ENCODE results near the gene DAPK2. TPM values are rescaled to one million over a fixed set of nuclear protein-coding genes. Genes with fewer than 3 reads are reported as not detected.
A peak's percentile ranks its signal among the peaks of the same experiment; 100 is the strongest.

The DAPK2 gene
- total and polyA plus RNA-seq, 8 donors = 18.3 to 59.3 (median 24.2) TPM

DNA sequence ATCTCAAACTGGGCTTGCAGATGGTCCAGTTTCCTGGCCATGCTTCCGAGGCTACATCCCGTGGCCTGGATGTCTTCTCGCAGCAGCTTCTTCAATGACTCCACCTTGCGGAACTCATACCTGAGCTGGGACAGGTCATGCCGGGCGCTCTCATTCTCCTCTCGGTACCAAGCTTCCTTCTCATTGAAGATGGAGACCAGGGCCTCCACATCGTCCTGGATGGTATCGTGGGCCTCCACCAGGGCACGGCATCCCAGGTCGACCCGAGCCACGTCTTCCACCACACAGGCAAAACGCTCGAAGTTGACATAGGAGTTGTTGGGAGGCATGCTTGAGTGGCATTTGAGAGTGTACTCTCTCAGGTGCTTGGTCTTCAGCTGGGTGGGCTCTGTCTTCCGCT, 123.4 kb downstream of the DAPK2 start:
- no peaks in the 10 kb centered on the region for H3K4me1 ChIP-seq
- H3K36me3 ChIP-seq = peaks cover 0 to 37% of the 10 kb centered on the region in 2 donors
- no peak for ATAC-seq
- H3K4me3 ChIP-seq = no peak overlapping the region
- TF ChIP-seq, protein P1, sequence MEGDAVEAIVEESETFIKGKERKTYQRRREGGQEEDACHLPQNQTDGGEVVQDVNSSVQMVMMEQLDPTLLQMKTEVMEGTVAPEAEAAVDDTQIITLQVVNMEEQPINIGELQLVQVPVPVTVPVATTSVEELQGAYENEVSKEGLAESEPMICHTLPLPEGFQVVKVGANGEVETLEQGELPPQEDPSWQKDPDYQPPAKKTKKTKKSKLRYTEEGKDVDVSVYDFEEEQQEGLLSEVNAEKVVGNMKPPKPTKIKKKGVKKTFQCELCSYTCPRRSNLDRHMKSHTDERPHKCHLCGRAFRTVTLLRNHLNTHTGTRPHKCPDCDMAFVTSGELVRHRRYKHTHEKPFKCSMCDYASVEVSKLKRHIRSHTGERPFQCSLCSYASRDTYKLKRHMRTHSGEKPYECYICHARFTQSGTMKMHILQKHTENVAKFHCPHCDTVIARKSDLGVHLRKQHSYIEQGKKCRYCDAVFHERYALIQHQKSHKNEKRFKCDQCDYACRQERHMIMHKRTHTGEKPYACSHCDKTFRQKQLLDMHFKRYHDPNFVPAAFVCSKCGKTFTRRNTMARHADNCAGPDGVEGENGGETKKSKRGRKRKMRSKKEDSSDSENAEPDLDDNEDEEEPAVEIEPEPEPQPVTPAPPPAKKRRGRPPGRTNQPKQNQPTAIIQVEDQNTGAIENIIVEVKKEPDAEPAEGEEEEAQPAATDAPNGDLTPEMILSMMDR (IDR thresholded peaks at IDR 0.05) = no peak
- intact Hi-C loops (cut with DNase I) = no loop called here
- no peaks in the 10 kb centered on the region for H3K27me3 ChIP-seq
- peak in 1 of 4 donors; percentile 48 for DNase-seq
- H3K27ac ChIP-seq = no peak overlapping the region
- H3K9me3 ChIP-seq = no peaks in the 10 kb centered on the region

- H3K27me3 ChIP-seq = no peaks in the 10 kb centered on the region
- DNase-seq (no peak), ATAC-seq (no peak)
- TF ChIP-seq, protein P1 (IDR thresholded peaks at IDR 0.05) = no peak
- H3K9me3 ChIP-seq = no peaks in the 10 kb centered on the region
- no peaks in the 10 kb centered on the region for H3K4me1 ChIP-seq
- peaks cover 0 to 37% of the 10 kb centered on the region in 2 donors for H3K36me3 ChIP-seq
- H3K4me3 ChIP-seq = no peak overlapping the region
- no peak overlapping the region for H3K27ac ChIP-seq
- intact Hi-C loops (cut with DNase I) = no loop called here
These were observed 123.9 kb downstream of the DAPK2 start for GRCh38 chr15:63922261-63922904.

DNA sequence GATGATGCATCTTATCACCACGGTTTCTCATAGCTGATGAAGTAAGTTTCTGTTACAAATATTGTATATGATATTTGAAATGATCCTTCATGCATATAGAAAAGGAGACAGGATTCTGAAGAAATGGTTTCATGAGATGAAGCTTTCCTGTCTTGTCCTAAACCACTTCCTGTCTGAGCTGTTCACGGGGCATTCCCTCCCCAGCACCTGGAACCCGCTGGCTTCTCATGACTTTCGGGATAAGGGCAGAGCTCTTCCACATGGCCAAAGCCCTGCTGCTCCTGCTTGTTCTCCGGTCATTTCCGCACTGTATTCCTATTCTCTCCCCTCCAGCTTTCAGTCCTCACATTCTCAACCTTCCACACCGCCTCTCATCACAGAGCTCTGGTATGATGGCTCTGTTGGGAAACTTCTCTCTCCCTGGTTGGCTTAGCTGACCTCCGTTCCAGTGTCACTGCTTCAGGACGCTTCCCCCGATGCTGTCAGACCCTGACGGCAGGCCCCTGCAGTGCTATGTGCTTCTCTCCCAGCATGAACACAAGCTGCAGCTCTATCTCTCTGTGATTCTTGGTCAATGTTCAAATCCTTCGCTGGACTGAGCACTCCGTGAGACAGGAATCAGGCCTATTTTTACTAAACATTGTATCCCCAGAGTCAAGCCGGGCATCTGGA, 125.6 kb downstream of the DAPK2 start:
- TF ChIP-seq, protein P1 (IDR thresholded peaks at IDR 0.05) = no peak

DNA sequence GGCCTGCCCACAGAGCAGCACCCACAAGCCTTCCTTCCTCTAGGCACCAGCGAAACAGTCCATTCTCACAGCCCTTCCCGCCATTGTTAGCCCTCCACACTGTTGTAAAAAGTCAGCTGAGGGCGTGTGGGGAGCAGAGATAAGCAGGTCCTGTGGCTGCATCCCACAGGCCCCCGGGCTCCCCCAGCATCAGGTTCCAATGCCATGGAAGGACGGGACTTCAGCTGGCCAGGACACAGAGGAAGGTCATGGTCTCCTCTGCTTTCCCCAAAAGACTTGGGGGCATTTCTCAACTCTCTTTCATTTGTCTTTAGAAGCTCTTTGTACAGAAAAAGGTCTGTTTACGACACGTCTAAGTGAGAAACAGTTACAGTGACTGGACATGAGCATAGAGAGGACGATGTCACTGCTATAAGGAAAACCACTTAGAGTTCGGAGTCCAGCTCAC, 127.4 kb downstream of the DAPK2 start:
- TF ChIP-seq, protein P1 (IDR thresholded peaks at IDR 0.05) = no peak
- no peaks in the 10 kb centered on the region for H3K4me1 ChIP-seq
- H3K27ac ChIP-seq = no peak overlapping the region
- no peak for DNase-seq
- no peak overlapping the region for H3K4me3 ChIP-seq
- ATAC-seq = no peak
- H3K9me3 ChIP-seq = no peaks in the 10 kb centered on the region
- no peaks in the 10 kb centered on the region for H3K27me3 ChIP-seq
- H3K36me3 ChIP-seq = peaks cover 0 to 24% of the 10 kb centered on the region in 2 donors
- intact Hi-C loops (cut with DNase I) = no loop called here

More for the DNA sequence above, 125.6 kb downstream of the DAPK2 start:
- no peaks in the 10 kb centered on the region for H3K9me3 ChIP-seq
- no peaks in the 10 kb centered on the region for H3K27me3 ChIP-seq
- ATAC-seq (no peak), DNase-seq (no peak)
- H3K4me1 ChIP-seq = no peaks in the 10 kb centered on the region
- H3K27ac ChIP-seq = no peak overlapping the region
- H3K4me3 ChIP-seq = no peak overlapping the region
- intact Hi-C loops (cut with DNase I) = no loop called here
- H3K36me3 ChIP-seq = peaks cover 0 to 33% of the 10 kb centered on the region in 2 donors

DNA sequence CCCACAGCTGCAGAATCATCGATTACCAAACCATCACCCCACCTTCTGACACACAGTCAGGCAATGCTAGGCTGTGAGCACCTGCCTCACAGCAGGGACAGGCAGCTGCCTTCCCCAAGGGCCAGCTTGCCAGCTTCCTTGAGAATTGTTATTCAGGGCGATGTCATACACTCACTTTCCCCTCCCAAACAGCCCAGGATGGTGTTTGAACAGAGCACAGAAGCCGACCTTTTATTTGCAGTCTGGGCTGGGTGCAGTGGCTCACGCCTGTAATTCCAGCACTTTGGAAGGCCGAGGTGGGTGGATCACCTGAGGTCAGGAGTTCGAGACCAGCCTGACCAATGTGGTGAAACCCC, 128.0 kb downstream of the DAPK2 start:
- DNase-seq = no peak
- Histone ChIP-seq H3K4me3 (no peak overlapping the region), H3K4me1 (no peaks in the 10 kb centered on the region), H3K36me3 (peaks cover 0 to 20% of the 10 kb centered on the region in 2 donors), H3K9me3 (no peaks in the 10 kb centered on the region), H3K27me3 (no peaks in the 10 kb centered on the region), H3K27ac (no peak overlapping the region)
- TF ChIP-seq, protein P1 (IDR thresholded peaks at IDR 0.05) = no peak
- intact Hi-C loops (cut with DNase I) = no loop called here
- ATAC-seq = peak; percentile 32
